ENCODE results near the gene ALAS1.
"Not testable (repeated sequence)": the region's sequence is repeated elsewhere in the genome, so short reads cannot be mapped to it uniquely, and the experiment has no call there.

ALAS1 gene

GRCh38 chr3:52171514-52172261, 26.3 kb upstream of the ALAS1 start:
- ATAC-seq (ENCODE audit: low read depth) = no peak
- no peaks in the 10 kb centered on the region for H3K4me1 Mint-ChIP-seq
- no peaks in the 10 kb centered on the region for H3K27me3 Mint-ChIP-seq
- no peaks in the 10 kb centered on the region for H3K36me3 Mint-ChIP-seq
- no peak overlapping the region for H3K4me3 Mint-ChIP-seq
- no peak for DNase-seq (ENCODE audit: low spot score in 2 of 2)
- H3K27ac Mint-ChIP-seq = no peak overlapping the region
- H3K9me3 Mint-ChIP-seq = no peaks in the 10 kb centered on the region

GRCh38 chr3:52172262-52172757, 25.6 kb upstream of the ALAS1 start:
- H3K9me3 Mint-ChIP-seq = no peaks in the 10 kb centered on the region
- H3K27me3 Mint-ChIP-seq = no peaks in the 10 kb centered on the region
- H3K27ac Mint-ChIP-seq = no peak overlapping the region
- no peak for ATAC-seq (ENCODE audit: low read depth)
- no peak for DNase-seq (ENCODE audit: low spot score in 2 of 2)
- H3K36me3 Mint-ChIP-seq = no peaks in the 10 kb centered on the region
- H3K4me3 Mint-ChIP-seq = no peak overlapping the region
- H3K4me1 Mint-ChIP-seq = no peaks in the 10 kb centered on the region

- no peaks in the 10 kb centered on the region for H3K27me3 Mint-ChIP-seq
- H3K27ac Mint-ChIP-seq = no peak overlapping the region
- no peaks in the 10 kb centered on the region for H3K36me3 Mint-ChIP-seq
- H3K4me3 Mint-ChIP-seq = no peak overlapping the region
- DNase-seq (ENCODE audit: low spot score in 2 of 2) (no peak), ATAC-seq (ENCODE audit: low read depth) (no peak)
- no peaks in the 10 kb centered on the region for H3K9me3 Mint-ChIP-seq
- H3K4me1 Mint-ChIP-seq = no peaks in the 10 kb centered on the region
Observed at GRCh38 chr3:52173101-52173500, 24.9 kb upstream of the ALAS1 start.

DNA sequence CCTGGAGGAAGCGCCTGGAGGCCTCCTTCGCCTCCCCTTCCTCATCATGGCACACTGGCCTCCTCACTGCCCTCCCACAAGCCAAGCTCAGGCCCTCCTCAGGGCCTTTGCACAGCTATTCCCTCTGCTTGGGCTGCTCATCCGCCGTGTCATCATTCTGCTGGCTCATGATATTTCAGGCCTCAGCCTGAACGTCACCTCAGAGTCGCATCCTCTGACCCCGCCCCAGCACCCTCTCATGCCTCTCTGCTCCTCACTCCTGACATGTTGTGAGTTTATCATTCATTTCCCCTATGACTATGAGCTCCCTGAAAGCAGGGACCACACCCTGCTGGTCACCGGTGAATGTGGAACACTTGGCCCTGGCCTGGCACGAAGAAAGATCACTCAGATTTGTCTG, 23.1 kb upstream of the ALAS1 start:
- Mint-ChIP-seq H3K9me3 (no peaks in the 10 kb centered on the region), H3K4me1 (no peaks in the 10 kb centered on the region), H3K27ac (no peak overlapping the region), H3K4me3 (no peak overlapping the region), H3K36me3 (no peaks in the 10 kb centered on the region), H3K27me3 (no peaks in the 10 kb centered on the region)
- ATAC-seq (ENCODE audit: low read depth) (no peak), DNase-seq (ENCODE audit: low spot score in 2 of 2) (no peak)

- Mint-ChIP-seq H3K4me3 (no peak overlapping the region), H3K4me1 (peaks cover 6% of the 10 kb centered on the region), H3K36me3 (no peaks in the 10 kb centered on the region), H3K27ac (no peak overlapping the region), H3K9me3 (no peaks in the 10 kb centered on the region), H3K27me3 (no peaks in the 10 kb centered on the region)
- DNase-seq (ENCODE audit: low spot score in 2 of 2) (no peak), ATAC-seq (ENCODE audit: low read depth) (no peak)
Observed at GRCh38 chr3:52175416-52176179, 22.4 kb upstream of the ALAS1 start.

DNA sequence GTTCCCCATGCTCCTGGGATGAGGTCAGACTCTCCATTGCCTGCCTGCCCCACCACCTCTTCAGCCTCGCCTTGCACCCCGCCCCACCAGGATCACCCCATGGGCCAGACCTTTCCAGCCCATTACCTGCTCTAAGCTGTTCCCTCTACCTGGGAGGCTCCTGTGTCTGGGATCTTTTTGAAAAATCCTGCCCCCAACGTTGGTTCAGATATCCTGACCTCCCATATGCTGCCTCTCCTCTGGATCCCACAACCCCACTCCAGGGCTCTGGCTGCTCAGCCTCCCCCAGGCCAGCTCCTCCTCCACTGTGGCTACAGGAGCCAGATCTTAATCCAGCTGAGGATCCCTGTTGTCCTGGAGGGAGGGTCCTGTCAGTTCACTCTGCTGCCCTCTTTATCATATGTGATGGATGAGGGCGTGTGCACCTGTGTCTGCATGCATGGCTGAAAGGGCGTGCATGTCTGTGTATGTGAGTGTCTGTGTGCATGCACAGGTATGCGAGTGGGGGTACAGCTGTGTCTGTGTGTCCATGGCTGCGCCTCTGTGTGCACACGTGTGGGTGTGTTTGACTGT, 21.7 kb upstream of the ALAS1 start:
- ATAC-seq (ENCODE audit: low read depth) (no peak), DNase-seq (ENCODE audit: low spot score in 2 of 2) (no peak)
- no peaks in the 10 kb centered on the region for H3K9me3 Mint-ChIP-seq
- H3K4me1 Mint-ChIP-seq = peaks cover 6% of the 10 kb centered on the region
- H3K36me3 Mint-ChIP-seq = no peaks in the 10 kb centered on the region
- H3K27me3 Mint-ChIP-seq = no peaks in the 10 kb centered on the region
- H3K27ac Mint-ChIP-seq = no peak overlapping the region
- H3K4me3 Mint-ChIP-seq = no peak overlapping the region

- Mint-ChIP-seq H3K27ac (no peak overlapping the region), H3K9me3 (no peaks in the 10 kb centered on the region), H3K4me1 (peaks cover 6% of the 10 kb centered on the region), H3K27me3 (no peaks in the 10 kb centered on the region), H3K36me3 (no peaks in the 10 kb centered on the region), H3K4me3 (no peak overlapping the region)
- DNase-seq (ENCODE audit: low spot score in 2 of 2) (no peak), ATAC-seq (ENCODE audit: low read depth) (no peak)
Observed at GRCh38 chr3:52176951-52177700, 20.8 kb upstream of the ALAS1 start.

- ATAC-seq (ENCODE audit: low read depth) = no peak
- Mint-ChIP-seq H3K27me3 (no peaks in the 10 kb centered on the region), H3K36me3 (no peaks in the 10 kb centered on the region), H3K4me3 (no peak overlapping the region), H3K27ac (no peak overlapping the region), H3K4me1 (peaks cover 6% of the 10 kb centered on the region), H3K9me3 (no peaks in the 10 kb centered on the region)
- DNase-seq (ENCODE audit: low spot score in 2 of 2) = no peak
Observed at GRCh38 chr3:52177701-52178042, 20.3 kb upstream of the ALAS1 start.

DNA sequence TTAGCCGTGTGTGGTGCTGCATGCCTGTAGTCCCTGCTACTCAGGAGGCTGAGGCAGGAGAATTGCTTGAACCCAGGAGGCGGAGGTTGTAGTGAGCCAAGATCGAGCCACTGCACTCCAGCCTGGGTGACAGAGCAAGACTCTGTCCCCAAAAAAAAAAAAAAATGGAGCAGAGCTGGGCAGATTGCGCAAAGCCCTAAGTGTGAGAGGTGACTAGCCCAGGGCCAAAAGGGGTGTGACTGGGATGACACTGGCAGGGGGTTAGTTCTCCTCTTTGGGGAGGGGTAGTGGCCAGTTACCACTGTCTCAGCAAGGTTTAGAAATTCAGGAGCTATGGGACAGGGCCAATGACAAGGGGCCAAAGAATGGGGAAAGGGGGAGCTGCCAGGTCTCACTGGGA, 19.8 kb upstream of the ALAS1 start:
- DNase-seq (ENCODE audit: low spot score in 2 of 2); ATAC-seq (ENCODE audit: low read depth); H3K36me3 Mint-ChIP-seq; H3K27ac Mint-ChIP-seq; H3K4me3 Mint-ChIP-seq; H3K27me3 Mint-ChIP-seq; H3K4me1 Mint-ChIP-seq; H3K9me3 Mint-ChIP-seq: not testable (repeated sequence)

GRCh38 chr3:52178537-52178936, 19.4 kb upstream of the ALAS1 start:
- H3K4me1 Mint-ChIP-seq = peaks cover 6% of the 10 kb centered on the region
- no peaks in the 10 kb centered on the region for H3K9me3 Mint-ChIP-seq
- no peaks in the 10 kb centered on the region for H3K27me3 Mint-ChIP-seq
- ATAC-seq (ENCODE audit: low read depth) (no peak), DNase-seq (ENCODE audit: low spot score in 2 of 2) (no peak)
- no peak overlapping the region for H3K27ac Mint-ChIP-seq
- no peaks in the 10 kb centered on the region for H3K36me3 Mint-ChIP-seq
- no peak overlapping the region for H3K4me3 Mint-ChIP-seq

DNA sequence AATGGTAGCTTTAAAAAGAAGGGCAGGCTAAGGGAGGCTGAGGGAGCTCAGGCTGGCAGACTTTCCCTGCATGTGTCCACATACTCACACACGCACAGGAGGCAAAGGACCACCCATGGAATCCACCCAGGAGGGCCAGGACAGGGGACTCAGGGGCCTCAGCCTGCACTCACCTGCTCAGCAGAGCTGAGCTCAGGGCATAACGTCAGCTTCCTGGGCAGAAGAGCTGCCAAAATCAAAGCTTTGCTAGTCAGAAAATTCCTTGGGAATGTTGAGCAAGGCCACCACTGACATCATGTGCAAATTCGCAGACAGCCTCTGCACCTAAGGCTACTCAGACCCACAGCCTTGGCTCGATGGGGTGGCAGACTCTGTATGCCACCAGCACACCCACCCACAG, 16.4 kb upstream of the ALAS1 start:
- H3K4me1 Mint-ChIP-seq = peaks cover 6% of the 10 kb centered on the region
- ATAC-seq (ENCODE audit: low read depth) (no peak), DNase-seq (ENCODE audit: low spot score in 2 of 2) (no peak)
- no peaks in the 10 kb centered on the region for H3K27me3 Mint-ChIP-seq
- H3K4me3 Mint-ChIP-seq = no peak overlapping the region
- H3K27ac Mint-ChIP-seq = no peak overlapping the region
- no peaks in the 10 kb centered on the region for H3K9me3 Mint-ChIP-seq
- no peaks in the 10 kb centered on the region for H3K36me3 Mint-ChIP-seq

DNA sequence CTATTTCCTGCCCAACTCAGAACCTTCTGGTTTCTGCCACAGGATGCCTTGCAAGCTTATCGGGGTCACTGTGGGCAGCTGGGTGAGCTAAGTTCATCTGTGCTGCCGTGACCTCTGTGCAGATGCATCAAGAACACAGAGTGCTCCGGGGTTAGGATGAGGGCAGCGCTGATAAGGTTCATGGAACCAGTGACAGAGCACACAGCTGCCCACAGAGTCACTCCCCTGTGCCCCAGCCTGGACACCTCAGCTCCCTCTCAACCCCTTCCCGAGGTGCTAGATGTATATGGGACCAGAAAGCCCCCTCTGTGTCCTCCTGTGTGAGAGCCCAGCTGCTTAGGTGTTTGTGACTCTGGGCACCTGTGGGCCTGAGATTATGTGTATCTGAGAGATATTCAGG, 15.8 kb upstream of the ALAS1 start:
- H3K27me3 Mint-ChIP-seq = no peaks in the 10 kb centered on the region
- no peak overlapping the region for H3K27ac Mint-ChIP-seq
- DNase-seq (ENCODE audit: low spot score in 2 of 2) = no peak
- H3K4me3 Mint-ChIP-seq = no peak overlapping the region
- H3K4me1 Mint-ChIP-seq = peaks cover 6% of the 10 kb centered on the region
- no peaks in the 10 kb centered on the region for H3K36me3 Mint-ChIP-seq
- no peak for ATAC-seq (ENCODE audit: low read depth)
- no peaks in the 10 kb centered on the region for H3K9me3 Mint-ChIP-seq

- Mint-ChIP-seq H3K9me3 (no peaks in the 10 kb centered on the region), H3K36me3 (no peaks in the 10 kb centered on the region), H3K4me3 (no peak overlapping the region), H3K4me1 (peaks cover 6% of the 10 kb centered on the region), H3K27me3 (no peaks in the 10 kb centered on the region), H3K27ac (no peak overlapping the region)
- DNase-seq (ENCODE audit: low spot score in 2 of 2) (no peak), ATAC-seq (ENCODE audit: low read depth) (no peak)
Observed at GRCh38 chr3:52182691-52183090, 15.3 kb upstream of the ALAS1 start.
